B cell (primary cell): Measurements from ENCODE around the gene ACOT11. TPM values are rescaled to one million over a fixed set of nuclear protein-coding genes. Genes with fewer than 3 reads are reported as not detected.

ENCODE experiments used
- ATAC-seq: fragments of 200-7000 bp; cut with Tn5 transposase; one replicate; pipeline ENCODE4 v1.10.0; 2021; ENCODE audit warnings: low read depth, mild to moderate bottlenecking, moderate number of reproducible peaks, moderate library complexity
- CTCF ChIA-PET: fragments of 350-600 bp; sonication (Branson Sonifier 250); formaldehyde crosslinking; loops from one replicate; lab custom pipeline; 2021; ENCODE audit warnings: antibody characterized with exemption, inconsistent platforms; lab: Charles Lee
- POLR2A ChIA-PET: fragments of 350-600 bp; sonication (Branson Sonifier 250); formaldehyde crosslinking; loops from one replicate; lab custom pipeline; 2021; ENCODE audit warnings: antibody characterized with exemption; lab: Charles Lee
- DNase-seq: peaks from one replicate; pipeline ENCODE4 v3.0.0; 2013
- H2AFZ ChIP-seq: 2 replicates; pipeline ENCODE4 v1.6.1; 2012; ENCODE audit warnings: mild to moderate bottlenecking, low read depth, low read length; ENCODE audit not compliant: insufficient read depth, poor library complexity, severe bottlenecking
- H3K27ac ChIP-seq, 2 donors: 1 replicate in 1 of 2; 2 replicates in 1 of 2; pipeline ENCODE4 v1.5.1; 2012 to 2013; ENCODE audit warnings: low read length in 2 of 2, mild to moderate bottlenecking in 2 of 2, moderate library complexity in 1 of 2
- H3K27me3 ChIP-seq, 4 experiments: fragments of 200-600 bp in 1 of 4; sonication (generic) in 1 of 4; replicated peaks in 1 of 4; 1 replicate in 2 of 4; 2 replicates in 2 of 4; pipeline versions ENCODE4 v1.6.1 to v1.7.0; 2013 to 2016; ENCODE audit warnings: low read length in 3 of 4, mild to moderate bottlenecking in 2 of 4, mixed read lengths in 1 of 4, moderate library complexity in 1 of 4; ENCODE audit not compliant: insufficient read depth in 4 of 4, control insufficient read depth in 3 of 4; ENCODE audit errors: control extremely low read depth in 1 of 4
- H3K36me3 ChIP-seq, 2 experiments: replicated peaks in 1 of 2; 1 replicate in 1 of 2; 2 replicates in 1 of 2; pipeline versions ENCODE4 v1.6.1 to v1.7.1; 2013; ENCODE audit warnings: low read length in 1 of 2; ENCODE audit not compliant: insufficient read depth in 2 of 2, control insufficient read depth in 1 of 2; ENCODE audit errors: control extremely low read depth in 1 of 2, extremely low read depth in 1 of 2
- H3K4me1 ChIP-seq, 2 donors: fragments of 200-600 bp in 1 of 2; sonication (generic) in 1 of 2; 1 replicate in 1 of 2; 2 replicates in 1 of 2; pipeline versions ENCODE4 v1.5.1 to v1.6.1; 2013 to 2017; ENCODE audit warnings: low read length in 2 of 2; ENCODE audit not compliant: control insufficient read depth in 2 of 2, insufficient read depth in 2 of 2
- H3K4me2 ChIP-seq: replicated peaks from 2 replicates; pipeline ENCODE3; 2012; ENCODE audit warnings: mild to moderate bottlenecking, low read depth, low read length; ENCODE audit not compliant: poor library complexity, severe bottlenecking
- H3K4me3 ChIP-seq, 5 experiments: fragments of 200-600 bp in 1 of 5; sonication (generic) in 1 of 5; 1 replicate in 3 of 5; 2 replicates in 2 of 5; pipeline versions ENCODE4 v1.5.1 to v1.7.0; 2011 to 2016; ENCODE audit warnings: low read length in 4 of 5, mild to moderate bottlenecking in 4 of 5, low read depth in 2 of 5, control low read depth in 1 of 5, moderate library complexity in 1 of 5; ENCODE audit not compliant: insufficient read depth in 1 of 5; ENCODE audit errors: control extremely low read depth in 1 of 5, extremely low read depth in 1 of 5
- H3K79me2 ChIP-seq: fragments of 200-600 bp; sonication (generic); one replicate; pipeline ENCODE4 v1.6.0; 2016; ENCODE audit warnings: low read length; ENCODE audit not compliant: control insufficient read depth, insufficient read depth
- H3K9ac ChIP-seq: fragments of 200-600 bp; sonication (generic); 2 replicates; pipeline ENCODE4 v1.6.1; 2017; ENCODE audit warnings: mild to moderate bottlenecking, low read length, moderate library complexity
- H3K9me3 ChIP-seq, 3 donors: one replicate each; pipeline versions ENCODE4 v1.6.1 to v1.7.1; 2013; ENCODE audit warnings: low read length in 2 of 3; ENCODE audit not compliant: control insufficient read depth in 2 of 3, insufficient read depth in 1 of 3; ENCODE audit errors: control extremely low read depth in 1 of 3
- H4K20me1 ChIP-seq: 2 replicates; pipeline ENCODE4 v1.6.0; 2012; ENCODE audit warnings: mild to moderate bottlenecking, low read length; ENCODE audit not compliant: insufficient read depth, control insufficient read depth, poor library complexity, severe bottlenecking
- H3K27ac Mint-ChIP-seq: one replicate; pipeline ENCODE4 v1.8.0; 2021; ENCODE audit warnings: mixed read lengths
- H3K27me3 Mint-ChIP-seq: one replicate; pipeline ENCODE4 v1.8.0; 2021; ENCODE audit warnings: mixed read lengths
- H3K4me1 Mint-ChIP-seq: one replicate; pipeline ENCODE4 v1.8.0; 2021; ENCODE audit warnings: mixed read lengths
- H3K4me3 Mint-ChIP-seq: one replicate; pipeline ENCODE4 v1.8.0; 2021; ENCODE audit warnings: mixed read lengths
- H3K9me3 Mint-ChIP-seq: one replicate; pipeline ENCODE4 v1.8.0; 2022; ENCODE audit warnings: mixed read lengths; ENCODE audit not compliant: insufficient read depth
- EZH2 ChIP-seq: IDR thresholded peaks from 2 replicates; pipeline ENCODE4 v1.6.1; 2012; ENCODE audit warnings: borderline replicate concordance, low read depth, mild to moderate bottlenecking, moderate library complexity, low read length; ENCODE audit not compliant: insufficient read depth, poor library complexity, severe bottlenecking
- WGBS: methylation state at CpG from one replicate; pipeline ENCODE4 v1.1.5; 2013; ENCODE audit warnings: missing lambda C conversion rate; ENCODE audit not compliant: insufficient coverage; 5-methylcytosine and 5-hydroxymethylcytosine counted together
- intact Hi-C: fragments of 100-400 bp; cut with micrococcal nuclease; formaldehyde crosslinking; loops from one replicate; pipeline ENCODE4 v1.10.0; 2022
- polyA plus RNA-seq: library from polyadenylated mRNA; depleted of rRNA; stranded (reverse); fragments of >200 nt; gene quantifications from 2 replicates; pipeline ENCODE4 v1.2.3, GENCODE V29; 2012
- total RNA-seq, 2 donors: library from RNA; stranded (reverse); fragments of 120-200 nt in 1 of 2; gene quantifications; 1 replicate in 1 of 2; 2 replicates in 1 of 2; pipeline versions ENCODE4 v1.2.3 to v1.2.4, GENCODE V29; 2013 to 2022
- TF ChIP-seq, protein P1 (sequence below): fragments of 200-600 bp; IDR thresholded peaks from one replicate; pipeline ENCODE4 v1.8.0; 2022; ENCODE audit warnings: antibody characterized with exemption, mild to moderate bottlenecking

The ACOT11 gene
- total and polyA plus RNA-seq, 2 donors (not counting 1 experiment from before 2014, with no cell fraction given), result 0.03 to 0.07 TPM

DNA sequence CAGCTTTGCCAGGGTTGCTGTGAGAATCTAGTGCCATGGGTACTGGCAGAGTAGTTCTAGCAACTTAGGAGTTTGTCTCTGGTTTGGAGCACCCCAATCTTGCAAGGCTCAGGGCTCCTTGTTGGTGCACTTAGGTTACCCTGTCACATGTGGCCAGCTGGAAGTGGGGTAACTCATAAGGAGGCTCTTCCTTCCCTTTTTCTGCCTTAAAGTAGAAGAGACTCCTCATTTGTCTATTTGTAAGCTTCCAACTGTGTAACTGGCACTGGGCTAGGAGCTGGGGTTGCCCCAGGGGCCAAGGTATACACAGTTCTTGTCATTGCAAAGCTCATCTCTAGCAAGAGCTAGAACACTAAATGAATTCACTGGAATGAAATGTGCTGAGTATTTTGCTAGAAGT lies 104.1 kb downstream of the ACOT11 start:
- ChIA-PET CTCF (no interaction called here), POLR2A (no interaction called here)
- Histone ChIP-seq H3K27me3 (peaks cover 0 to 4% (median 0%) of the 10 kb centered on the region in 4 experiments), H3K4me3 (no peak overlapping the region), H3K9ac (no peak overlapping the region), H4K20me1 (no peaks in the 10 kb centered on the region), H2AFZ (no peak overlapping the region), H3K4me2 (no peak overlapping the region), H3K79me2 (no peaks in the 10 kb centered on the region), H3K27ac (no peak overlapping the region), H3K36me3 (no peaks in the 10 kb centered on the region), H3K9me3 (no peaks in the 10 kb centered on the region), H3K4me1 (no peaks in the 10 kb centered on the region)
- ATAC-seq, result no peak
- no peaks in the 10 kb centered on the region for H3K4me1 Mint-ChIP-seq
- H3K9me3 Mint-ChIP-seq, result no peaks in the 10 kb centered on the region
- TF ChIP-seq EZH2, result no peak
- TF ChIP-seq, protein P1, sequence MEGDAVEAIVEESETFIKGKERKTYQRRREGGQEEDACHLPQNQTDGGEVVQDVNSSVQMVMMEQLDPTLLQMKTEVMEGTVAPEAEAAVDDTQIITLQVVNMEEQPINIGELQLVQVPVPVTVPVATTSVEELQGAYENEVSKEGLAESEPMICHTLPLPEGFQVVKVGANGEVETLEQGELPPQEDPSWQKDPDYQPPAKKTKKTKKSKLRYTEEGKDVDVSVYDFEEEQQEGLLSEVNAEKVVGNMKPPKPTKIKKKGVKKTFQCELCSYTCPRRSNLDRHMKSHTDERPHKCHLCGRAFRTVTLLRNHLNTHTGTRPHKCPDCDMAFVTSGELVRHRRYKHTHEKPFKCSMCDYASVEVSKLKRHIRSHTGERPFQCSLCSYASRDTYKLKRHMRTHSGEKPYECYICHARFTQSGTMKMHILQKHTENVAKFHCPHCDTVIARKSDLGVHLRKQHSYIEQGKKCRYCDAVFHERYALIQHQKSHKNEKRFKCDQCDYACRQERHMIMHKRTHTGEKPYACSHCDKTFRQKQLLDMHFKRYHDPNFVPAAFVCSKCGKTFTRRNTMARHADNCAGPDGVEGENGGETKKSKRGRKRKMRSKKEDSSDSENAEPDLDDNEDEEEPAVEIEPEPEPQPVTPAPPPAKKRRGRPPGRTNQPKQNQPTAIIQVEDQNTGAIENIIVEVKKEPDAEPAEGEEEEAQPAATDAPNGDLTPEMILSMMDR, result no peak
- no peak for DNase-seq
- intact Hi-C loops, result no loop called here
- H3K27me3 Mint-ChIP-seq, result peaks cover 14% of the 10 kb centered on the region
- H3K27ac Mint-ChIP-seq, result no peak overlapping the region
- no peak overlapping the region for H3K4me3 Mint-ChIP-seq

DNA sequence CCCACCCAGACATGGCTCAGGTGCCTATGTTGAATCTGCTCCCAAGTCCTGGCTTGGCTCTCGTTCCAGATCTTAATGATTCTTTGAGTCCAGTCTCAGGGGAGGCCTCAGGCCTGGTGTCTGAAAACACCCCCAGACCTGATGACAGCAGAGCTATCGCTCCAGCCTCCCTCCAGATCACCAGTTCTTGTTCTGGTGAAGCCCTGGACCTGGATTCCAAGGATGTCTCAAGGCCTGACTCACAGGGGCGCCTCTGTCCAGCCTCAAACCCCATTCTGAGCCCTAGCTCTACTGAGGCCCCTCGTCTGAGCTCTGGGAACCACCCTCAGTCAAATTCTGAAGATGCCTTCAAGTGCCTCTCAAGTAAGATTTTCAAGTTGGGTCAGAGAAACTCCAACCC lies 105.0 kb downstream of the ACOT11 start:
- Mint-ChIP-seq H3K27me3 (peaks cover 17% of the 10 kb centered on the region), H3K9me3 (peaks cover 2% of the 10 kb centered on the region), H3K27ac (no peak overlapping the region), H3K4me3 (no peak overlapping the region), H3K4me1 (no peaks in the 10 kb centered on the region)
- TF ChIP-seq, protein P1, result no peak
- H3K4me3 ChIP-seq, result no peak overlapping the region
- H2AFZ ChIP-seq, result no peak overlapping the region
- ChIA-PET CTCF (no interaction called here), POLR2A (no interaction called here)
- DNase-seq, result no peak
- no peak overlapping the region for H3K9ac ChIP-seq
- H3K27ac ChIP-seq, result no peak overlapping the region
- 64% methylated on average over 4 of the region's 4 CpGs for WGBS
- H3K79me2 ChIP-seq, result no peaks in the 10 kb centered on the region
- ATAC-seq, result no peak
- H3K27me3 ChIP-seq, result peaks cover 0 to 4% (median 0%) of the 10 kb centered on the region in 4 experiments
- no peaks in the 10 kb centered on the region for H3K4me1 ChIP-seq
- no peak overlapping the region for H3K4me2 ChIP-seq
- H4K20me1 ChIP-seq, result no peaks in the 10 kb centered on the region
- intact Hi-C loops, result no loop called here
- no peaks in the 10 kb centered on the region for H3K36me3 ChIP-seq
- H3K9me3 ChIP-seq, result no peaks in the 10 kb centered on the region
